ENCODE measurements around the gene PRKN.

PRKN gene

GRCh38 chr6:161401587-161402309 is 1325.8 kb downstream of the PRKN start:
- Histone ChIP-seq H3K4me1 (ENCODE audit: insufficient read depth, poor library complexity, severe bottlenecking) (peaks cover 12% of the 10 kb centered on the region), H3K9me3 (ENCODE audit: severe bottlenecking) (no peaks in the 10 kb centered on the region), H3K27me3 (ENCODE audit: insufficient read depth, poor library complexity, severe bottlenecking) (no peaks in the 10 kb centered on the region), H3K27ac (ENCODE audit: poor library complexity, severe bottlenecking) (no peak overlapping the region), H3K36me3 (ENCODE audit: low read depth) (no peaks in the 10 kb centered on the region), H3K4me3 (ENCODE audit: severe bottlenecking) (no peak overlapping the region)
- DNase-seq (ENCODE audit: low spot score) (no peak), ATAC-seq (ENCODE audit: low read depth) (no peak)
- TF ChIP-seq CTCF (IDR thresholded peaks at IDR 0.05; ENCODE audit: poor library complexity, severe bottlenecking) = no peak

- Histone ChIP-seq H3K36me3 (ENCODE audit: low read depth) (no peaks in the 10 kb centered on the region), H3K9me3 (ENCODE audit: severe bottlenecking) (no peaks in the 10 kb centered on the region), H3K4me1 (ENCODE audit: insufficient read depth, poor library complexity, severe bottlenecking) (peaks cover 1% of the 10 kb centered on the region), H3K27me3 (ENCODE audit: insufficient read depth, poor library complexity, severe bottlenecking) (no peaks in the 10 kb centered on the region), H3K4me3 (ENCODE audit: severe bottlenecking) (no peak overlapping the region), H3K27ac (ENCODE audit: poor library complexity, severe bottlenecking) (no peak overlapping the region)
- TF ChIP-seq CTCF (IDR thresholded peaks at IDR 0.05; ENCODE audit: poor library complexity, severe bottlenecking) = no peak
- no peak for DNase-seq (ENCODE audit: low spot score)
- ATAC-seq (ENCODE audit: low read depth) = no peak
Measured at GRCh38 chr6:161400671-161401070, 1326.9 kb downstream of the PRKN start.

GRCh38 chr6:161396539-161396938 is 1331.0 kb downstream of the PRKN start:
- Histone ChIP-seq H3K9me3 (ENCODE audit: severe bottlenecking) (no peaks in the 10 kb centered on the region), H3K27me3 (ENCODE audit: insufficient read depth, poor library complexity, severe bottlenecking) (no peaks in the 10 kb centered on the region)
- DNase-seq (ENCODE audit: low spot score) = no peak

GRCh38 chr6:161395716-161396231 is 1331.8 kb downstream of the PRKN start:
- ATAC-seq (ENCODE audit: low read depth) = no peak
- no peak for DNase-seq (ENCODE audit: low spot score)
- Histone ChIP-seq H3K4me3 (ENCODE audit: severe bottlenecking) (no peak overlapping the region), H3K36me3 (ENCODE audit: low read depth) (no peaks in the 10 kb centered on the region), H3K4me1 (ENCODE audit: insufficient read depth, poor library complexity, severe bottlenecking) (peaks cover 3% of the 10 kb centered on the region), H3K9me3 (ENCODE audit: severe bottlenecking) (no peaks in the 10 kb centered on the region), H3K27ac (ENCODE audit: poor library complexity, severe bottlenecking) (no peak overlapping the region), H3K27me3 (ENCODE audit: insufficient read depth, poor library complexity, severe bottlenecking) (no peaks in the 10 kb centered on the region)
- TF ChIP-seq CTCF (IDR thresholded peaks at IDR 0.05; ENCODE audit: poor library complexity, severe bottlenecking) = no peak

More at GRCh38 chr6:161396539-161396938, 1331.0 kb downstream of the PRKN start:
- H3K4me1 ChIP-seq (ENCODE audit: insufficient read depth, poor library complexity, severe bottlenecking) = peaks cover 3% of the 10 kb centered on the region
- no peak for ATAC-seq (ENCODE audit: low read depth)
- no peak for TF ChIP-seq CTCF (IDR thresholded peaks at IDR 0.05; ENCODE audit: poor library complexity, severe bottlenecking)
- H3K4me3 ChIP-seq (ENCODE audit: severe bottlenecking) = no peak overlapping the region
- H3K27ac ChIP-seq (ENCODE audit: poor library complexity, severe bottlenecking) = no peak overlapping the region
- H3K36me3 ChIP-seq (ENCODE audit: low read depth) = no peaks in the 10 kb centered on the region

- Histone ChIP-seq H3K27ac (ENCODE audit: poor library complexity, severe bottlenecking) (no peak overlapping the region), H3K27me3 (ENCODE audit: insufficient read depth, poor library complexity, severe bottlenecking) (no peaks in the 10 kb centered on the region), H3K9me3 (ENCODE audit: severe bottlenecking) (no peaks in the 10 kb centered on the region), H3K36me3 (ENCODE audit: low read depth) (no peaks in the 10 kb centered on the region), H3K4me1 (ENCODE audit: insufficient read depth, poor library complexity, severe bottlenecking) (peaks cover 3% of the 10 kb centered on the region), H3K4me3 (ENCODE audit: severe bottlenecking) (no peak overlapping the region)
- DNase-seq (ENCODE audit: low spot score) (no peak), ATAC-seq (ENCODE audit: low read depth) (no peak)
- TF ChIP-seq CTCF (IDR thresholded peaks at IDR 0.05; ENCODE audit: poor library complexity, severe bottlenecking) = no peak
Measured at GRCh38 chr6:161394437-161394836, 1333.1 kb downstream of the PRKN start.
